Astrocyte (in vitro differentiated cells and primary cell): ENCODE measurements around the gene CHST15. TPM values are rescaled to one million over a fixed set of nuclear protein-coding genes. Genes with fewer than 3 reads are reported as not detected.

Experiments
- DNase-seq: peaks from one replicate; pipeline ENCODE4 v3.0.0-alpha.2; 2010; ENCODE audit warnings: low read depth
- FAIRE-seq: peaks from 2 replicates; lab custom pipeline; 2011; peaks lifted over from hg19 to GRCh38; lab: Jason Lieb, UNC
- H2AFZ ChIP-seq: 2 replicates; pipeline ENCODE4 v1.6.0; 2012; ENCODE audit warnings: low read depth, low read length, inconsistent platforms
- H3K27ac ChIP-seq: 2 replicates; pipeline ENCODE4 v1.5.1; 2011; ENCODE audit warnings: low read depth, low read length, inconsistent platforms
- H3K27me3 ChIP-seq: 2 replicates; pipeline ENCODE4 v1.6.0; 2011; ENCODE audit warnings: low read length, inconsistent platforms; ENCODE audit not compliant: insufficient read depth
- H3K36me3 ChIP-seq: 2 replicates; pipeline ENCODE4 v1.5.1; 2011; ENCODE audit warnings: low read length, inconsistent platforms; ENCODE audit not compliant: insufficient read depth
- H3K4me1 ChIP-seq: 2 replicates; pipeline ENCODE4 v1.5.1; 2011; ENCODE audit warnings: low read length, inconsistent platforms; ENCODE audit not compliant: insufficient read depth
- H3K4me2 ChIP-seq: 2 replicates; pipeline ENCODE4 v1.6.0; 2012; ENCODE audit warnings: low read length, inconsistent platforms
- H3K4me3 ChIP-seq: 2 replicates; pipeline ENCODE4 v1.5.1; 2011; ENCODE audit warnings: low read depth, mild to moderate bottlenecking, low read length, inconsistent platforms; ENCODE audit not compliant: insufficient read depth
- H3K79me2 ChIP-seq: 2 replicates; pipeline ENCODE4 v1.6.0; 2012; ENCODE audit warnings: mild to moderate bottlenecking, low read length, inconsistent platforms; ENCODE audit not compliant: insufficient read depth
- H3K9ac ChIP-seq: 2 replicates; pipeline ENCODE4 v1.6.0; 2012; ENCODE audit warnings: mild to moderate bottlenecking, low read length, inconsistent platforms
- H3K9me3 ChIP-seq: 2 replicates; pipeline ENCODE4 v1.5.1; 2012; ENCODE audit warnings: low read depth, mild to moderate bottlenecking, low read length, inconsistent platforms; ENCODE audit not compliant: insufficient read depth
- H4K20me1 ChIP-seq: 2 replicates; pipeline ENCODE4 v1.6.0; 2012; ENCODE audit warnings: low read length, inconsistent platforms; ENCODE audit not compliant: insufficient read depth
- H3K27ac Mint-ChIP-seq: one replicate; pipeline ENCODE4 v1.8.0; 2021; ENCODE audit warnings: mild to moderate bottlenecking, mixed read lengths; ENCODE audit not compliant: unreplicated experiment
- H3K27me3 Mint-ChIP-seq: one replicate; pipeline ENCODE4 v1.8.0; 2021; ENCODE audit warnings: low read depth, mixed read lengths; ENCODE audit not compliant: unreplicated experiment
- H3K36me3 Mint-ChIP-seq: one replicate; pipeline ENCODE4 v1.8.0; 2021; ENCODE audit warnings: low read depth, mixed read lengths; ENCODE audit not compliant: unreplicated experiment
- H3K4me1 Mint-ChIP-seq: one replicate; pipeline ENCODE4 v1.8.0; 2021; ENCODE audit warnings: low read depth, mixed read lengths; ENCODE audit not compliant: unreplicated experiment
- H3K4me3 Mint-ChIP-seq: one replicate; pipeline ENCODE4 v1.8.0; 2021; ENCODE audit warnings: mild to moderate bottlenecking, moderate library complexity, mixed read lengths; ENCODE audit not compliant: unreplicated experiment
- H3K9me3 Mint-ChIP-seq: one replicate; pipeline ENCODE4 v1.8.0; 2021; ENCODE audit warnings: mild to moderate bottlenecking, mixed read lengths; ENCODE audit not compliant: unreplicated experiment
- CTCF ChIP-seq: IDR thresholded peaks from 2 replicates; pipeline ENCODE4 v1.5.1; 2011; ENCODE audit warnings: low read depth, mild to moderate bottlenecking, inconsistent platforms, low read length, moderate library complexity; ENCODE audit not compliant: insufficient read depth
- EZH2 ChIP-seq: IDR thresholded peaks from 2 replicates; pipeline ENCODE4 v1.6.1; 2012; ENCODE audit warnings: mild to moderate bottlenecking, low read length, inconsistent platforms; ENCODE audit not compliant: insufficient read depth
- total RNA-seq: library from RNA; stranded (reverse); gene quantifications from 2 replicates; pipeline ENCODE4 v1.2.1, GENCODE V29; 2021

CHST15 gene
- total RNA-seq, 1 donor from 2014 or later: 20.6 TPM

- FAIRE-seq (no peak), DNase-seq (no peak)
- peaks cover 4% of the 10 kb centered on the region for H3K9me3 Mint-ChIP-seq
- Histone ChIP-seq H2AFZ (no peak overlapping the region), H3K36me3 (no peaks in the 10 kb centered on the region), H3K9ac (no peak overlapping the region), H3K4me3 (no peak overlapping the region), H4K20me1 (no peaks in the 10 kb centered on the region), H3K9me3 (no peaks in the 10 kb centered on the region), H3K4me2 (no peak overlapping the region), H3K79me2 (no peaks in the 10 kb centered on the region), H3K4me1 (peaks cover 6% of the 10 kb centered on the region), H3K27me3 (peaks cover 5% of the 10 kb centered on the region), H3K27ac (no peak overlapping the region)
- H3K27ac Mint-ChIP-seq: no peak overlapping the region
- H3K36me3 Mint-ChIP-seq: no peaks in the 10 kb centered on the region
- TF ChIP-seq EZH2: no peak
- TF ChIP-seq CTCF: no peak
- H3K4me3 Mint-ChIP-seq: no peak overlapping the region
- H3K4me1 Mint-ChIP-seq: peaks cover 4% of the 10 kb centered on the region
- peaks cover 38% of the 10 kb centered on the region for H3K27me3 Mint-ChIP-seq
Observed at GRCh38 chr10:124119216-124119615, 25.8 kb upstream of the CHST15 start.

- Histone ChIP-seq H3K27me3 (peaks cover 5% of the 10 kb centered on the region), H3K4me2 (no peak overlapping the region), H2AFZ (no peak overlapping the region), H3K9ac (no peak overlapping the region), H3K79me2 (no peaks in the 10 kb centered on the region), H3K9me3 (no peaks in the 10 kb centered on the region), H3K27ac (no peak overlapping the region), H4K20me1 (no peaks in the 10 kb centered on the region), H3K36me3 (no peaks in the 10 kb centered on the region), H3K4me3 (no peak overlapping the region), H3K4me1 (peaks cover 2% of the 10 kb centered on the region)
- no peak for TF ChIP-seq CTCF
- no peak for TF ChIP-seq EZH2
- FAIRE-seq: no peak
- H3K36me3 Mint-ChIP-seq: no peaks in the 10 kb centered on the region
- H3K4me3 Mint-ChIP-seq: no peak overlapping the region
- H3K27ac Mint-ChIP-seq: no peak overlapping the region
- peaks cover 44% of the 10 kb centered on the region for H3K27me3 Mint-ChIP-seq
- peaks cover 4% of the 10 kb centered on the region for H3K9me3 Mint-ChIP-seq
- DNase-seq: no peak
- H3K4me1 Mint-ChIP-seq: peaks cover under 1% of the 10 kb centered on the region
Observed at GRCh38 chr10:124117833-124118232, 24.4 kb upstream of the CHST15 start.

GRCh38 chr10:124117511-124117785 lies 24.1 kb upstream of the CHST15 start:
- Mint-ChIP-seq H3K4me3 (no peak overlapping the region), H3K27ac (no peak overlapping the region), H3K27me3 (peaks cover 48% of the 10 kb centered on the region), H3K36me3 (no peaks in the 10 kb centered on the region), H3K4me1 (no peaks in the 10 kb centered on the region), H3K9me3 (peaks cover 4% of the 10 kb centered on the region)
- Histone ChIP-seq H3K36me3 (no peaks in the 10 kb centered on the region), H3K27me3 (peaks cover 5% of the 10 kb centered on the region), H3K9ac (no peak overlapping the region), H3K79me2 (no peaks in the 10 kb centered on the region), H3K9me3 (no peaks in the 10 kb centered on the region), H3K27ac (no peak overlapping the region), H4K20me1 (no peaks in the 10 kb centered on the region), H3K4me3 (no peak overlapping the region), H3K4me2 (no peak overlapping the region), H2AFZ (no peak overlapping the region), H3K4me1 (no peaks in the 10 kb centered on the region)
- FAIRE-seq (no peak), DNase-seq (no peak)
- TF ChIP-seq EZH2 (no peak), CTCF (no peak)
